Astrocyte (in vitro differentiated cells and primary cell): ENCODE results near the gene PTGER2. TPM values are rescaled to one million over a fixed set of nuclear protein-coding genes. Genes with fewer than 3 reads are reported as not detected.

ENCODE experiments used
- DNase-seq: peaks from one replicate; pipeline ENCODE4 v3.0.0-alpha.2; 2010; ENCODE audit warnings: low read depth
- FAIRE-seq: peaks from 2 replicates; lab custom pipeline; 2011; peaks lifted over from hg19 to GRCh38; lab: Jason Lieb, UNC
- H2AFZ ChIP-seq: 2 replicates; pipeline ENCODE4 v1.6.0; 2012; ENCODE audit warnings: low read depth, low read length, inconsistent platforms
- H3K27ac ChIP-seq: 2 replicates; pipeline ENCODE4 v1.5.1; 2011; ENCODE audit warnings: low read depth, low read length, inconsistent platforms
- H3K27me3 ChIP-seq: 2 replicates; pipeline ENCODE4 v1.6.0; 2011; ENCODE audit warnings: low read length, inconsistent platforms; ENCODE audit not compliant: insufficient read depth
- H3K36me3 ChIP-seq: 2 replicates; pipeline ENCODE4 v1.5.1; 2011; ENCODE audit warnings: low read length, inconsistent platforms; ENCODE audit not compliant: insufficient read depth
- H3K4me1 ChIP-seq: 2 replicates; pipeline ENCODE4 v1.5.1; 2011; ENCODE audit warnings: low read length, inconsistent platforms; ENCODE audit not compliant: insufficient read depth
- H3K4me2 ChIP-seq: 2 replicates; pipeline ENCODE4 v1.6.0; 2012; ENCODE audit warnings: low read length, inconsistent platforms
- H3K4me3 ChIP-seq: 2 replicates; pipeline ENCODE4 v1.5.1; 2011; ENCODE audit warnings: low read depth, mild to moderate bottlenecking, low read length, inconsistent platforms; ENCODE audit not compliant: insufficient read depth
- H3K79me2 ChIP-seq: 2 replicates; pipeline ENCODE4 v1.6.0; 2012; ENCODE audit warnings: mild to moderate bottlenecking, low read length, inconsistent platforms; ENCODE audit not compliant: insufficient read depth
- H3K9ac ChIP-seq: 2 replicates; pipeline ENCODE4 v1.6.0; 2012; ENCODE audit warnings: mild to moderate bottlenecking, low read length, inconsistent platforms
- H3K9me3 ChIP-seq: 2 replicates; pipeline ENCODE4 v1.5.1; 2012; ENCODE audit warnings: low read depth, mild to moderate bottlenecking, low read length, inconsistent platforms; ENCODE audit not compliant: insufficient read depth
- H4K20me1 ChIP-seq: 2 replicates; pipeline ENCODE4 v1.6.0; 2012; ENCODE audit warnings: low read length, inconsistent platforms; ENCODE audit not compliant: insufficient read depth
- H3K27ac Mint-ChIP-seq: one replicate; pipeline ENCODE4 v1.8.0; 2021; ENCODE audit warnings: mild to moderate bottlenecking, mixed read lengths; ENCODE audit not compliant: unreplicated experiment
- H3K27me3 Mint-ChIP-seq: one replicate; pipeline ENCODE4 v1.8.0; 2021; ENCODE audit warnings: low read depth, mixed read lengths; ENCODE audit not compliant: unreplicated experiment
- H3K36me3 Mint-ChIP-seq: one replicate; pipeline ENCODE4 v1.8.0; 2021; ENCODE audit warnings: low read depth, mixed read lengths; ENCODE audit not compliant: unreplicated experiment
- H3K4me1 Mint-ChIP-seq: one replicate; pipeline ENCODE4 v1.8.0; 2021; ENCODE audit warnings: low read depth, mixed read lengths; ENCODE audit not compliant: unreplicated experiment
- H3K4me3 Mint-ChIP-seq: one replicate; pipeline ENCODE4 v1.8.0; 2021; ENCODE audit warnings: mild to moderate bottlenecking, moderate library complexity, mixed read lengths; ENCODE audit not compliant: unreplicated experiment
- H3K9me3 Mint-ChIP-seq: one replicate; pipeline ENCODE4 v1.8.0; 2021; ENCODE audit warnings: mild to moderate bottlenecking, mixed read lengths; ENCODE audit not compliant: unreplicated experiment
- CTCF ChIP-seq: IDR thresholded peaks from 2 replicates; pipeline ENCODE4 v1.5.1; 2011; ENCODE audit warnings: low read depth, mild to moderate bottlenecking, inconsistent platforms, low read length, moderate library complexity; ENCODE audit not compliant: insufficient read depth
- EZH2 ChIP-seq: IDR thresholded peaks from 2 replicates; pipeline ENCODE4 v1.6.1; 2012; ENCODE audit warnings: mild to moderate bottlenecking, low read length, inconsistent platforms; ENCODE audit not compliant: insufficient read depth
- total RNA-seq: library from RNA; stranded (reverse); gene quantifications from 2 replicates; pipeline ENCODE4 v1.2.1, GENCODE V29; 2021

PTGER2 gene
- total RNA-seq, 1 donor from 2014 or later, result not detected

GRCh38 chr14:52266179-52266578, 47.9 kb upstream of the PTGER2 start:
- Mint-ChIP-seq H3K27ac (no peak overlapping the region), H3K4me1 (no peaks in the 10 kb centered on the region), H3K27me3 (peaks cover 68% of the 10 kb centered on the region), H3K9me3 (peaks cover 2% of the 10 kb centered on the region), H3K36me3 (no peaks in the 10 kb centered on the region), H3K4me3 (peak overlapping the region; percentile 27)
- peaks cover 19% of the 10 kb centered on the region for H3K4me1 ChIP-seq
- no peaks in the 10 kb centered on the region for H3K9me3 ChIP-seq
- no peaks in the 10 kb centered on the region for H4K20me1 ChIP-seq
- no peak overlapping the region for H3K27ac ChIP-seq
- H3K4me2 ChIP-seq, result peak overlapping the region; percentile 84
- no peak overlapping the region for H2AFZ ChIP-seq
- no peak overlapping the region for H3K9ac ChIP-seq
- no peaks in the 10 kb centered on the region for H3K36me3 ChIP-seq
- no peak overlapping the region for H3K4me3 ChIP-seq
- FAIRE-seq (no peak), DNase-seq (peak; percentile 53)
- H3K27me3 ChIP-seq, result peaks cover 28% of the 10 kb centered on the region
- no peak for TF ChIP-seq CTCF
- TF ChIP-seq EZH2, result no peak
- no peaks in the 10 kb centered on the region for H3K79me2 ChIP-seq

- Mint-ChIP-seq H3K9me3 (peaks cover 2% of the 10 kb centered on the region), H3K4me1 (no peaks in the 10 kb centered on the region), H3K27ac (no peak overlapping the region), H3K36me3 (no peaks in the 10 kb centered on the region), H3K27me3 (peaks cover 70% of the 10 kb centered on the region), H3K4me3 (peak overlapping the region; percentile 45)
- peaks cover 19% of the 10 kb centered on the region for H3K4me1 ChIP-seq
- no peak overlapping the region for H3K4me3 ChIP-seq
- H3K9ac ChIP-seq, result no peak overlapping the region
- no peaks in the 10 kb centered on the region for H3K79me2 ChIP-seq
- peak overlapping the region; percentile 84 for H3K4me2 ChIP-seq
- no peak overlapping the region for H3K27ac ChIP-seq
- FAIRE-seq (peak; percentile 29), DNase-seq (peak; percentile 30)
- no peak overlapping the region for H2AFZ ChIP-seq
- H3K36me3 ChIP-seq, result no peaks in the 10 kb centered on the region
- H4K20me1 ChIP-seq, result no peaks in the 10 kb centered on the region
- TF ChIP-seq CTCF (no peak), EZH2 (no peak)
- no peaks in the 10 kb centered on the region for H3K9me3 ChIP-seq
- H3K27me3 ChIP-seq, result peaks cover 28% of the 10 kb centered on the region
Measured at GRCh38 chr14:52266782-52267181, 47.3 kb upstream of the PTGER2 start.

GRCh38 chr14:52267501-52268278, 46.4 kb upstream of the PTGER2 start, which contains the start of gene PTGDR:
Gene PTGDR, plus strand, starts transcription at chr14:52267698. Its CDS starts 117 bp downstream, at chr14:52267815.
- Histone ChIP-seq H2AFZ (peak within 1 kb of the TSS; percentile 59), H3K4me2 (peak within 1 kb of the TSS; percentile 84), H3K4me1 (peaks cover 19% of the 10 kb centered on the region), H3K9me3 (no peaks in the 10 kb centered on the region), H3K9ac (no peak within 1 kb of the TSS), H3K27me3 (peaks cover 28% of the 10 kb centered on the region), H3K79me2 (no peaks in the 10 kb centered on the region), H4K20me1 (no peaks in the 10 kb centered on the region), H3K27ac (no peak within 1 kb of the TSS), H3K4me3 (peak within 1 kb of the TSS; percentile 50), H3K36me3 (no peaks in the 10 kb centered on the region)
- H3K27me3 Mint-ChIP-seq, result peaks cover 77% of the 10 kb centered on the region
- no peaks in the 10 kb centered on the region for H3K4me1 Mint-ChIP-seq
- H3K27ac Mint-ChIP-seq, result no peak within 1 kb of the TSS
- TF ChIP-seq EZH2 (no peak), CTCF (no peak)
- peak; percentile 8 for DNase-seq
- H3K4me3 Mint-ChIP-seq, result peak within 1 kb of the TSS; percentile 79
- peaks cover 2% of the 10 kb centered on the region for H3K9me3 Mint-ChIP-seq
- no peak for FAIRE-seq
- no peaks in the 10 kb centered on the region for H3K36me3 Mint-ChIP-seq
